MM.1S (cell line): Measurements from ENCODE around the gene DHFR.

ENCODE experiments used
- EZH2 ChIP-seq: fragments of 300-600 bp; sonication (generic); optimal IDR thresholded peaks from 2 replicates; pipeline ENCODE3; 2017; ENCODE audit warnings: low read depth, mild to moderate bottlenecking, antibody characterized with exemption, low read length, mixed read lengths
- EZH2phosphoT487 ChIP-seq: fragments of 300-600 bp; sonication (generic); IDR thresholded peaks from 2 replicates; pipeline ENCODE4 v1.6.1; 2018; ENCODE audit warnings: antibody characterized with exemption, low read length

GRCh38 chr5:80654391-80655230, at the start of gene DHFR, which contains the start of gene MSH3:
- no peak for TF ChIP-seq EZH2phosphoT487
- TF ChIP-seq EZH2 = no peak
